ENCODE measurements around the gene RCAN3.

GRCh38 chr1:24540051-24540905 lies 37.6 kb downstream of the RCAN3 start:
- TF ChIP-seq ZNF274 (IDR thresholded peaks at IDR 0.05; ENCODE audit: low read depth, low read length) (no peak), YY1 (IDR thresholded peaks at IDR 0.05; ENCODE audit: insufficient read depth, insufficient read length) (no peak)

Measured in NT2/D1 (cell line).